Ishikawa (cell line): Measurements from ENCODE around the gene CACNA1C.

Experiments used
- CEBPB ChIP-seq: IDR thresholded peaks from 2 replicates; pipeline ENCODE4 v1.6.1; 2012
- CREB1 ChIP-seq: IDR thresholded peaks from 2 replicates; pipeline ENCODE4 v1.6.1; 2012; ENCODE audit warnings: low read depth
- FOXM1 ChIP-seq: IDR thresholded peaks from 2 replicates; pipeline ENCODE4 v1.6.1; 2012; ENCODE audit warnings: low read depth, borderline replicate concordance
- MAX ChIP-seq: IDR thresholded peaks from 2 replicates; pipeline ENCODE4 v1.6.1; 2012
- NFIC ChIP-seq: IDR thresholded peaks from 2 replicates; pipeline ENCODE4 v1.6.1; 2012
- RAD21 ChIP-seq: IDR thresholded peaks from 2 replicates; pipeline ENCODE4 v1.6.1; 2012; ENCODE audit warnings: low read depth
- REST ChIP-seq: IDR thresholded peaks from 2 replicates; pipeline ENCODE4 v1.6.1; 2012; ENCODE audit warnings: low read depth, mild to moderate bottlenecking
- TAF1 ChIP-seq: IDR thresholded peaks from 2 replicates; pipeline ENCODE4 v1.6.1; 2012; ENCODE audit warnings: low read depth, mild to moderate bottlenecking

- TF ChIP-seq MAX (no peak), CEBPB (no peak), FOXM1 (no peak), RAD21 (no peak), NFIC (no peak), REST (no peak), CREB1 (no peak), TAF1 (no peak)
Observed at GRCh38 chr12:2117541-2117940, 64.8 kb downstream of the CACNA1C start.
